Measurements from ENCODE around the gene MICA.
"Not testable (repeated sequence)": the region's sequence is repeated elsewhere in the genome, so short reads cannot be mapped to it uniquely, and the experiment has no call there.

GRCh38 chr6:31389802-31390132 lies 13.6 kb upstream of the MICA start:
- TF ChIP-seq CTCF (IDR thresholded peaks at IDR 0.05; ENCODE audit: low read depth, low read length, missing input control); TAF1 (conservative IDR thresholded peaks at IDR 0.05); MAX (IDR thresholded peaks at IDR 0.05); RXRA (IDR thresholded peaks at IDR 0.05); YY1 (IDR thresholded peaks at IDR 0.05); RAD21 (IDR thresholded peaks at IDR 0.05); REST (IDR thresholded peaks at IDR 0.05); ATF3 (IDR thresholded peaks at IDR 0.05); GABPA (IDR thresholded peaks at IDR 0.05 in 1 of 2, conservative IDR thresholded peaks at IDR 0.05 in 1 of 2); SP1 (IDR thresholded peaks at IDR 0.05); FOXA2 (IDR thresholded peaks at IDR 0.05): not testable (repeated sequence)

Data from liver (tissue), 3 donors.